ENCODE results near the gene ZDHHC13. TPM values are rescaled to one million over a fixed set of nuclear protein-coding genes. Genes with fewer than 3 reads are reported as not detected.

The ZDHHC13 gene
- total RNA-seq, 1 experiment from 2014 or later, result 21.8 TPM

DNA sequence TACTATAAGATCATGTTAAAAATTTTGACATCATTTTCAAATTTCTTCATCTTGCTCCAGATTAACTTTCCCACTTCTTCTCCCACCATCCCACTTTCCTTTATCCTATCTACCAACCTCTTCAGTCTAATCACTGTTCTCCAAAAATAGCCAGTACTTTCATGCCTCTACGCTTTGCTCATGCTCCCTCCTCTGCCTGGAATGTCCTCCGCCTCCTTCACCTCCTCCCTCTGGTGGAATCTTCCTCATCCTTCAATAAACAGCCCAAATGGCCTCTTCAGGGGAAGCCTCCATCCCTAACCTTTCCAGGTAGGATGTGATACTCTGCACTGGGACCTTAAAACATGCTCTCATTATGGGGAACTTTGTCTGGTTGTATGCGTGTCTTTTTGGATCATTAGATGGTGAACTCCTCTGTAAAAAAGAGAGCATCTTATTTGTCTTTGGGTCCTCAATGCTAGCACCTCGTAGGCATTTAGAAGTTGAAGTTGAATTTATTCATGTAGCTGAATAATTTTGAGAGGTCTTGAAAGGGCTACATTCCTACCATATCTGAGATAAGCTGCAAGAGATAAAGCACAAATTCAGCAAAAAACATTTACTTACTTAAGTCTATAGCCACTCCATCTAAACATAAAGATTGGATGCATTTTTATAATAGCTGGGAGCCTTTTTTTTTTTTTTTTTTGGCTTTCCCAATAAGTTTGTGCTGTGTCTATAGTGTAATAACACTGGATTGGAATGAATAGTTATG lies 92.8 kb downstream of the ZDHHC13 start:
- ChIA-PET POLR2A (no interaction called here), RAD21 (ENCODE audit: low non-redundant PET in 1 of 2, low total read pairs in 2 of 2, uncharacterized antibody in 2 of 2, unreplicated experiment in 2 of 2) (interaction anchor here in 1 of 2 experiments (0.7 kb wide), 1 partner anchor 56 kb away, joined by 4 read pairs; no protein-coding TSS in a partner anchor), CTCF (no interaction called here)
- no peak for DNase-seq (ENCODE audit: low read depth, low spot score)
- TF ChIP-seq CBX3 (IDR thresholded peaks at IDR 0.05; ENCODE audit: low read depth) (no peak), SIN3A (IDR thresholded peaks at IDR 0.05; ENCODE audit: low read depth) (no peak), TCF7L2 (IDR thresholded peaks at IDR 0.05; ENCODE audit: borderline replicate concordance, extremely low read depth, insufficient read depth, insufficient read length) (no peak), EGR1 (IDR thresholded peaks at IDR 0.05; ENCODE audit: low read depth) (no peak)
- Histone ChIP-seq H3K4me2 (ENCODE audit: low read length) (no peak overlapping the region), H3K4me3 (replicated peaks in 1 of 2; ENCODE audit: low read depth in 1 of 2, low read length in 2 of 2) (no peak overlapping the region), H4K20me1 (ENCODE audit: insufficient read depth) (no peaks in the 10 kb centered on the region), H3K79me2 (ENCODE audit: insufficient read depth, low read length) (no peaks in the 10 kb centered on the region), H3K27ac (ENCODE audit: low read depth, low read length) (no peak overlapping the region), H2AFZ (ENCODE audit: low read depth, low read length, poor library complexity, severe bottlenecking) (no peak overlapping the region), H3K27me3 (ENCODE audit: insufficient read depth, low read length) (peaks cover 26% of the 10 kb centered on the region), H3K9ac (ENCODE audit: low read length) (no peak overlapping the region), H3K4me1 (ENCODE audit: control insufficient read depth in 1 of 2, insufficient read depth in 2 of 2, low read length in 2 of 2) (peaks cover 0 to 2% of the 10 kb centered on the region in 2 experiments; a peak in 1 of 4 replicates), H3K9me3 (ENCODE audit: control insufficient read depth in 1 of 2, insufficient read depth in 1 of 2, low read depth in 1 of 2, low read length in 2 of 2) (no peaks in the 10 kb centered on the region), H3K36me3 (ENCODE audit: control insufficient read depth in 1 of 2, insufficient read depth in 2 of 2, low read length in 2 of 2) (no peaks in the 10 kb centered on the region), H3K9me2 (ENCODE audit: insufficient read depth) (no peaks in the 10 kb centered on the region)
- 0 out of 2 replicates have a peak, but pooled peaks have one; percentile 34 for ATAC-seq
- BruUV-seq (replicated peaks), result no TSS peak
- intact Hi-C loops (cut with micrococcal nuclease), result no loop called here

DNA sequence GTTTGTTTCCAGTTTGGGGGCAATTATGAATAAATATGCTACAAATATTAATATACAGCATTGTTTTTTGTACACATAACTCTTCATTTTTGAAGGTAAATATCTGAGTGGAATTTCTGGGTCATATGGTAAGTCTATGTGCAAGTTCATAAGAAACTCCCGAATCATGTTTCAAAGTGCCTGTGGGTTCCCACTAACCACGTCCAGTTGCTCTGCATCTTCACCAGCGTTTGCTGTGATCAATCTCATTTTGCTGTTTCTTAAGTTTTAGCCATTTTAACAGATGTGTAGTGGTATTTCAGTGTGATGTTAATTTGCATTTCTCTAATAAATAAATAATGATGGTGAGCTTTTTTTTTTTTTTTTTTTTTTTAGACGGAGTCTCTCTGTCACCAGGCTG lies 99.1 kb downstream of the ZDHHC13 start:
- DNase-seq (ENCODE audit: low read depth, low spot score) (no peak), ATAC-seq (no peak)
- no TSS peak for BruUV-seq (replicated peaks)
- no peaks in the 10 kb centered on the region for H3K79me2 ChIP-seq (ENCODE audit: insufficient read depth, low read length)
- no peak overlapping the region for H2AFZ ChIP-seq (ENCODE audit: low read depth, low read length, poor library complexity, severe bottlenecking)
- no peaks in the 10 kb centered on the region for H4K20me1 ChIP-seq (ENCODE audit: insufficient read depth)
- CTCF ChIA-PET, result no interaction called here
- intact Hi-C loops (cut with micrococcal nuclease), result no loop called here
- no peaks in the 10 kb centered on the region for H3K4me1 ChIP-seq (ENCODE audit: control insufficient read depth in 1 of 2, insufficient read depth in 2 of 2, low read length in 2 of 2)
- no peaks in the 10 kb centered on the region for H3K36me3 ChIP-seq (ENCODE audit: control insufficient read depth in 1 of 2, insufficient read depth in 2 of 2, low read length in 2 of 2)
- POLR2A ChIA-PET, result no interaction called here
- RAD21 ChIA-PET (ENCODE audit: low non-redundant PET in 1 of 2, low total read pairs in 2 of 2, uncharacterized antibody in 2 of 2, unreplicated experiment in 2 of 2), result no interaction called here
- H3K4me3 ChIP-seq (replicated peaks in 1 of 2; ENCODE audit: low read depth in 1 of 2, low read length in 2 of 2), result no peak overlapping the region
- no peak overlapping the region for H3K4me2 ChIP-seq (ENCODE audit: low read length)
- H3K27ac ChIP-seq (ENCODE audit: low read depth, low read length), result no peak overlapping the region
- H3K9ac ChIP-seq (ENCODE audit: low read length), result no peak overlapping the region
- no peaks in the 10 kb centered on the region for H3K9me3 ChIP-seq (ENCODE audit: control insufficient read depth in 1 of 2, insufficient read depth in 1 of 2, low read depth in 1 of 2, low read length in 2 of 2)
- peaks cover 10% of the 10 kb centered on the region for H3K27me3 ChIP-seq (ENCODE audit: insufficient read depth, low read length)
- H3K9me2 ChIP-seq (ENCODE audit: insufficient read depth), result no peaks in the 10 kb centered on the region
- TF ChIP-seq RAD21 (IDR thresholded peaks at IDR 0.05; ENCODE audit: low read depth), result no peak
- TF ChIP-seq, protein P1, sequence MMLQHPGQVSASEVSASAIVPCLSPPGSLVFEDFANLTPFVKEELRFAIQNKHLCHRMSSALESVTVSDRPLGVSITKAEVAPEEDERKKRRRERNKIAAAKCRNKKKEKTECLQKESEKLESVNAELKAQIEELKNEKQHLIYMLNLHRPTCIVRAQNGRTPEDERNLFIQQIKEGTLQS (IDR thresholded peaks at IDR 0.05), result no peak
- TF ChIP-seq, protein P2, sequence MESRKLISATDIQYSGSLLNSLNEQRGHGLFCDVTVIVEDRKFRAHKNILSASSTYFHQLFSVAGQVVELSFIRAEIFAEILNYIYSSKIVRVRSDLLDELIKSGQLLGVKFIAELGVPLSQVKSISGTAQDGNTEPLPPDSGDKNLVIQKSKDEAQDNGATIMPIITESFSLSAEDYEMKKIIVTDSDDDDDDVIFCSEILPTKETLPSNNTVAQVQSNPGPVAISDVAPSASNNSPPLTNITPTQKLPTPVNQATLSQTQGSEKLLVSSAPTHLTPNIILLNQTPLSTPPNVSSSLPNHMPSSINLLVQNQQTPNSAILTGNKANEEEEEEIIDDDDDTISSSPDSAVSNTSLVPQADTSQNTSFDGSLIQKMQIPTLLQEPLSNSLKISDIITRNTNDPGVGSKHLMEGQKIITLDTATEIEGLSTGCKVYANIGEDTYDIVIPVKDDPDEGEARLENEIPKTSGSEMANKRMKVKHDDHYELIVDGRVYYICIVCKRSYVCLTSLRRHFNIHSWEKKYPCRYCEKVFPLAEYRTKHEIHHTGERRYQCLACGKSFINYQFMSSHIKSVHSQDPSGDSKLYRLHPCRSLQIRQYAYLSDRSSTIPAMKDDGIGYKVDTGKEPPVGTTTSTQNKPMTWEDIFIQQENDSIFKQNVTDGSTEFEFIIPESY (IDR thresholded peaks at IDR 0.05; ENCODE audit: extremely low read depth, insufficient replicate concordance, low read length), result no peak
- TF ChIP-seq, protein P3, sequence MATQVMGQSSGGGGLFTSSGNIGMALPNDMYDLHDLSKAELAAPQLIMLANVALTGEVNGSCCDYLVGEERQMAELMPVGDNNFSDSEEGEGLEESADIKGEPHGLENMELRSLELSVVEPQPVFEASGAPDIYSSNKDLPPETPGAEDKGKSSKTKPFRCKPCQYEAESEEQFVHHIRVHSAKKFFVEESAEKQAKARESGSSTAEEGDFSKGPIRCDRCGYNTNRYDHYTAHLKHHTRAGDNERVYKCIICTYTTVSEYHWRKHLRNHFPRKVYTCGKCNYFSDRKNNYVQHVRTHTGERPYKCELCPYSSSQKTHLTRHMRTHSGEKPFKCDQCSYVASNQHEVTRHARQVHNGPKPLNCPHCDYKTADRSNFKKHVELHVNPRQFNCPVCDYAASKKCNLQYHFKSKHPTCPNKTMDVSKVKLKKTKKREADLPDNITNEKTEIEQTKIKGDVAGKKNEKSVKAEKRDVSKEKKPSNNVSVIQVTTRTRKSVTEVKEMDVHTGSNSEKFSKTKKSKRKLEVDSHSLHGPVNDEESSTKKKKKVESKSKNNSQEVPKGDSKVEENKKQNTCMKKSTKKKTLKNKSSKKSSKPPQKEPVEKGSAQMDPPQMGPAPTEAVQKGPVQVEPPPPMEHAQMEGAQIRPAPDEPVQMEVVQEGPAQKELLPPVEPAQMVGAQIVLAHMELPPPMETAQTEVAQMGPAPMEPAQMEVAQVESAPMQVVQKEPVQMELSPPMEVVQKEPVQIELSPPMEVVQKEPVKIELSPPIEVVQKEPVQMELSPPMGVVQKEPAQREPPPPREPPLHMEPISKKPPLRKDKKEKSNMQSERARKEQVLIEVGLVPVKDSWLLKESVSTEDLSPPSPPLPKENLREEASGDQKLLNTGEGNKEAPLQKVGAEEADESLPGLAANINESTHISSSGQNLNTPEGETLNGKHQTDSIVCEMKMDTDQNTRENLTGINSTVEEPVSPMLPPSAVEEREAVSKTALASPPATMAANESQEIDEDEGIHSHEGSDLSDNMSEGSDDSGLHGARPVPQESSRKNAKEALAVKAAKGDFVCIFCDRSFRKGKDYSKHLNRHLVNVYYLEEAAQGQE (IDR thresholded peaks at IDR 0.05; ENCODE audit: low read depth), result no peak
- no peak for TF ChIP-seq YY1 (IDR thresholded peaks at IDR 0.05; ENCODE audit: extremely low read depth, insufficient replicate concordance, low read depth, low read length)
- no peak for TF ChIP-seq POLR2AphosphoS5 (IDR thresholded peaks at IDR 0.05; ENCODE audit: low read depth, low read length)
- TF ChIP-seq EZH2 (IDR thresholded peaks at IDR 0.05), result no peak
- TF ChIP-seq JUND (IDR thresholded peaks at IDR 0.05), result no peak
- TF ChIP-seq FOSL1 (IDR thresholded peaks at IDR 0.05; ENCODE audit: low read depth), result no peak
- TF ChIP-seq SRF (IDR thresholded peaks at IDR 0.05; ENCODE audit: low read depth), result no peak
- TF ChIP-seq ELF1 (IDR thresholded peaks at IDR 0.05; ENCODE audit: borderline replicate concordance, low read depth), result no peak
- TF ChIP-seq SIN3A (IDR thresholded peaks at IDR 0.05; ENCODE audit: low read depth), result no peak

All from HCT116 (cell line).